HepG2 (cell line): ENCODE results near the gene TMEM167B. TPM values are rescaled to one million over a fixed set of nuclear protein-coding genes. Genes with fewer than 3 reads are reported as not detected.

Experiments used
- AHDC1 ChIP-seq: sonication (generic); formaldehyde crosslinking; IDR thresholded peaks from 2 replicates; pipeline ENCODE4 v1.5.1; 2020; ENCODE audit warnings: mild to moderate bottlenecking, missing genetic modification reagents, borderline replicate concordance
- CBFB ChIP-seq: sonication (generic); formaldehyde crosslinking; IDR thresholded peaks from 2 replicates; pipeline ENCODE4 v1.4.0; 2020; ENCODE audit warnings: missing genetic modification reagents
- DNMT1 ChIP-seq: sonication (generic); formaldehyde crosslinking; IDR thresholded peaks from 2 replicates; pipeline ENCODE4 v1.5.1; 2020; ENCODE audit warnings: mild to moderate bottlenecking, missing genetic modification reagents
- ELK4 ChIP-seq: sonication (generic); formaldehyde crosslinking; IDR thresholded peaks from 2 replicates; pipeline ENCODE4 v1.9.0; 2021; ENCODE audit warnings: missing genetic modification reagents, borderline replicate concordance
- FIP1L1 ChIP-seq: fragments of 200-400 bp; formaldehyde crosslinking; IDR thresholded peaks from 2 replicates; pipeline ENCODE4 v1.6.1; 2018; ENCODE audit warnings: low read depth, mild to moderate bottlenecking, low read length, moderate library complexity, borderline replicate concordance; ENCODE audit not compliant: insufficient read depth
- HNRNPUL1 ChIP-seq: fragments of 200-400 bp; formaldehyde crosslinking; IDR thresholded peaks from 2 replicates; pipeline ENCODE4 v1.6.1; 2017; ENCODE audit warnings: low read depth, mild to moderate bottlenecking, low read length, moderate library complexity
- LCORL ChIP-seq, 2 experiments: fragments of 450-650 bp in 1 of 2; sonication (generic) in 1 of 2; formaldehyde crosslinking in 1 of 2; IDR thresholded peaks; 2 replicates each; pipeline versions ENCODE4 v1.5.0 to v1.6.1; 2017 to 2020; ENCODE audit warnings: antibody characterized with exemption in 1 of 2, missing genetic modification reagents in 1 of 2
- REPIN1 ChIP-seq: sonication (generic); formaldehyde crosslinking; IDR thresholded peaks from 2 replicates; pipeline ENCODE4 v1.8.0; 2022; ENCODE audit warnings: missing genetic modification reagents, low read depth, mild to moderate bottlenecking, borderline replicate concordance
- SMARCC2 ChIP-seq: fragments of 450-650 bp; IDR thresholded peaks from 2 replicates; pipeline ENCODE4 v1.6.1; 2017; ENCODE audit warnings: antibody characterized with exemption, mild to moderate bottlenecking
- SNAI1 ChIP-seq: sonication (generic); formaldehyde crosslinking; IDR thresholded peaks from 2 replicates; pipeline ENCODE4 v1.5.0; 2020; ENCODE audit warnings: mild to moderate bottlenecking, missing genetic modification reagents, borderline replicate concordance
- THAP11 ChIP-seq: IDR thresholded peaks from 2 replicates; pipeline ENCODE4 v1.6.1; 2016; ENCODE audit warnings: missing biosample characterization, missing genetic modification reagents
- ZMYM2 ChIP-seq: sonication (generic); formaldehyde crosslinking; IDR thresholded peaks from 2 replicates; pipeline ENCODE4 v1.8.0; 2022; ENCODE audit warnings: mild to moderate bottlenecking, missing genetic modification reagents
- ZNF17 ChIP-seq: sonication (generic); formaldehyde crosslinking; IDR thresholded peaks from 2 replicates; pipeline ENCODE4 v1.5.0; 2020; ENCODE audit warnings: mild to moderate bottlenecking, missing genetic modification reagents
- ZNF20 ChIP-seq: sonication (generic); formaldehyde crosslinking; IDR thresholded peaks from 2 replicates; pipeline ENCODE4 v1.4.0; 2020; ENCODE audit warnings: mild to moderate bottlenecking, moderate library complexity, missing genetic modification reagents
- ZNF326 ChIP-seq: sonication (generic); formaldehyde crosslinking; IDR thresholded peaks from 2 replicates; pipeline ENCODE4 v1.4.0; 2020; ENCODE audit warnings: missing genetic modification reagents, borderline replicate concordance
- ZNF713 ChIP-seq: sonication (generic); formaldehyde crosslinking; IDR thresholded peaks from 2 replicates; pipeline ENCODE4 v1.4.0; 2020; ENCODE audit warnings: mild to moderate bottlenecking, missing genetic modification reagents
- ZNF720 ChIP-seq: sonication (generic); formaldehyde crosslinking; IDR thresholded peaks from 2 replicates; pipeline ENCODE4 v1.4.0; 2020; ENCODE audit warnings: missing genetic modification reagents
- ZNF75D ChIP-seq: sonication (generic); formaldehyde crosslinking; IDR thresholded peaks from 2 replicates; pipeline ENCODE4 v1.8.1; 2023; ENCODE audit warnings: missing genetic modification reagents, mild to moderate bottlenecking, borderline replicate concordance
- ZSCAN30 ChIP-seq: sonication (generic); formaldehyde crosslinking; IDR thresholded peaks from 2 replicates; pipeline ENCODE4 v1.5.0; 2020; ENCODE audit warnings: mild to moderate bottlenecking, missing genetic modification reagents
- polyA plus RNA-seq, 8 experiments: library from polyadenylated mRNA; depleted of rRNA in 3 of 8; stranded (reverse) in 7 of 8; unstranded in 1 of 8; fragments of >200 nt; fragmentation: Illumina TruSeq in 4 of 8; extraction: Trizol in 4 of 8; gene quantifications; 2 replicates each; pipeline versions ENCODE4 v1.2.1 to v1.2.3, GENCODE V29; 2011 to 2016; ENCODE audit warnings: low read depth in 4 of 8, missing spikeins in 1 of 8, mixed read lengths in 1 of 8; ENCODE audit not compliant: insufficient read depth in 1 of 8
- total RNA-seq, 5 experiments: library from RNA; depleted of rRNA; stranded (reverse); fragments of >200 nt; fragmentation: Illumina TruSeq; extraction: Trizol; gene quantifications; 2 replicates each; pipeline ENCODE4 v1.2.3, GENCODE V29; 2016; ENCODE audit warnings: low read depth in 1 of 5
- TF ChIP-seq, protein P1 (sequence below): sonication (generic); formaldehyde crosslinking; IDR thresholded peaks from 2 replicates; pipeline ENCODE4 v1.4.0; 2020; ENCODE audit warnings: missing genetic modification reagents, borderline replicate concordance

TMEM167B gene
- total and polyA plus RNA-seq, 2 of the 13 experiments (the other 11 are each of a cell fraction or from before 2014, with no cell fraction given) = 9.5 to 22.4 TPM

DNA sequence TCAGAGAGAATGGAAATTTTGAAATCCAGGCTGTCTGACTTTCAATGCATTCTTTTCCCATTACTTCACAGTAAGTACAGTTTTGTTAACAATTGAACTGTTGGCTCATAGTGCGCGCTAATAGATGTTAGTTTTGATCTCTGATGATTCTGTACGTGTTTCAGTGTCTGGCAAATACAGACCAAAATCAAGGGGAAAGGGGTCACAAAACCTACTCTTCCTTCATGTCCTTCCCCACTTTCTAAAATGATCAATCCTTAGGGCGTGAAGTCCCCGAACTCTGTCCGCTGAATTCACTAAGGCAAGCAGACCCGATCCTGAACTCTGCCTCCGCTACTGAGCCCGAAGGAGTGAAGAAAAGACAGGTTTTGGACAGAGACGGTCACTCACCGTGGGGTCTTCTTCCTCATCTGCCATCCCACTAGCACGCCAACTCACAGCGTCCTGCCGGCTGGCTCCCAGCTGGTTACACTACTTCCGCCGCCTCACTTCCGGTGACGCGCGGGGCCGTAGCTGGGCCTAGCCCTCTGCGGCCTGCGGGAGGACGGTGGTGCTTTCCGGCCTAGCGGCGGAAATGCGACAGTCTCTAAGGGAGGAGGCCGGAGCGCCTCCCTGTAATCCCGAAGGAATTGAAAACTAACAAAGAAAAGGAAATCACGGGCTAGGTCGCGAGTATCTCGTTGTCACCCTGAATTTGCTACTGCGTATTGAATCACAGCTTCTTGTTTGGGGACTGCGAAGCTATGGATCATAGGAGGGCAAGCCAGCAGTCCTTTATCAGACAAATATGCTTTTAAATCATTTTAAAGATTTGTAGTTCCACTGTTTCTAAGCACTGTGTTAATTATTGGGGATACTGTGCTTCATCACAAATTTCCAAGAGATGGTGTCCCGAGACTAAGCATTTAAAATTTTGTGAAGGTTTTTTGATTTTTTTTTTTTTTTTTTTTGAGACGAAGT, 14.8 kb upstream of the TMEM167B start, which contains the start of gene TAF13 (continued):
- no peak for TF ChIP-seq ZNF326 (CRISPR knock-in tag)
- TF ChIP-seq ZNF75D (CRISPR knock-in tag) = no peak
- no peak for TF ChIP-seq ZMYM2 (CRISPR knock-in tag)
- no peak for TF ChIP-seq HNRNPUL1
- no peak for TF ChIP-seq LCORL (IDR thresholded peaks at IDR 0.05)
- TF ChIP-seq LCORL (CRISPR knock-in tag; IDR thresholded peaks at IDR 0.05) = no peak
- no peak for TF ChIP-seq ZNF20
- TF ChIP-seq REPIN1 = peak; percentile 80; the same call in 1 of the 2 replicates
- no peak for TF ChIP-seq ZNF720 (CRISPR knock-in tag)
- no peak for TF ChIP-seq ZNF17 (CRISPR knock-in tag)
- peak; percentile 91 for TF ChIP-seq CBFB (CRISPR knock-in tag)
- TF ChIP-seq ZSCAN30 (CRISPR knock-in tag) = no peak
- TF ChIP-seq SNAI1 (CRISPR knock-in tag) = no peak
- peak; percentile 93 for TF ChIP-seq THAP11 (CRISPR knock-in tag)
- no peak for TF ChIP-seq SMARCC2
- no peak for TF ChIP-seq AHDC1
- no peak for TF ChIP-seq ZNF713 (CRISPR knock-in tag)
- TF ChIP-seq FIP1L1 = no peak
- TF ChIP-seq, protein P1, sequence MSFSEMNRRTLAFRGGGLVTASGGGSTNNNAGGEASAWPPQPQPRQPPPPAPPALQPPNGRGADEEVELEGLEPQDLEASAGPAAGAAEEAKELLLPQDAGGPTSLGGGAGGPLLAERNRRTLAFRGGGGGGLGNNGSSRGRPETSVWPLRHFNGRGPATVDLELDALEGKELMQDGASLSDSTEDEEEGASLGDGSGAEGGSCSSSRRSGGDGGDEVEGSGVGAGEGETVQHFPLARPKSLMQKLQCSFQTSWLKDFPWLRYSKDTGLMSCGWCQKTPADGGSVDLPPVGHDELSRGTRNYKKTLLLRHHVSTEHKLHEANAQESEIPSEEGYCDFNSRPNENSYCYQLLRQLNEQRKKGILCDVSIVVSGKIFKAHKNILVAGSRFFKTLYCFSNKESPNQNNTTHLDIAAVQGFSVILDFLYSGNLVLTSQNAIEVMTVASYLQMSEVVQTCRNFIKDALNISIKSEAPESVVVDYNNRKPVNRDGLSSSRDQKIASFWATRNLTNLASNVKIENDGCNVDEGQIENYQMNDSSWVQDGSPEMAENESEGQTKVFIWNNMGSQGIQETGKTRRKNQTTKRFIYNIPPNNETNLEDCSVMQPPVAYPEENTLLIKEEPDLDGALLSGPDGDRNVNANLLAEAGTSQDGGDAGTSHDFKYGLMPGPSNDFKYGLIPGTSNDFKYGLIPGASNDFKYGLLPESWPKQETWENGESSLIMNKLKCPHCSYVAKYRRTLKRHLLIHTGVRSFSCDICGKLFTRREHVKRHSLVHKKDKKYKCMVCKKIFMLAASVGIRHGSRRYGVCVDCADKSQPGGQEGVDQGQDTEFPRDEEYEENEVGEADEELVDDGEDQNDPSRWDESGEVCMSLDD (CRISPR knock-in tag) = no peak
- TF ChIP-seq ELK4 (CRISPR knock-in tag) = no peak
- no peak for TF ChIP-seq DNMT1 (CRISPR knock-in tag)
